Fibroblast of lung (primary cell): ENCODE results near the gene KCNJ5.

Experiments
- CTCF ChIP-seq, 2 donors: IDR thresholded peaks in 1 of 2; conservative IDR thresholded peaks in 1 of 2; 1 replicate in 1 of 2; 2 replicates in 1 of 2; pipeline ENCODE4 v1.5.1; 2011 to 2012; ENCODE audit warnings: low read length in 2 of 2, control low read depth in 1 of 2, inconsistent platforms in 1 of 2, low read depth in 1 of 2, mild to moderate bottlenecking in 1 of 2
- EZH2 ChIP-seq: IDR thresholded peaks from 2 replicates; pipeline ENCODE4 v1.5.1; 2012; ENCODE audit warnings: low read length, control low read depth, mild to moderate bottlenecking; ENCODE audit errors: missing control alignments

- TF ChIP-seq CTCF (conservative IDR thresholded peaks at IDR 0.05 in 1 of 2, IDR thresholded peaks at IDR 0.05 in 1 of 2; ENCODE audit: low read depth in 1 of 2, low read length in 2 of 2) (no peak), EZH2 (no peak)
Measured at GRCh38 chr11:128955636-128956035, 64.5 kb downstream of the KCNJ5 start.
